Stromal cell of bone marrow (primary cell): ENCODE data around the gene DNAJA1.
A peak's percentile ranks its signal among the peaks of the same experiment; 100 is the strongest.
"Not testable (repeated sequence)": the region's sequence is repeated elsewhere in the genome, so short reads cannot be mapped to it uniquely, and the experiment has no call there.

Experiments used
- DNase-seq: peaks from one replicate; pipeline ENCODE4 v3.0.0-alpha.2; 2012; ENCODE audit warnings: low read depth

DNAJA1 gene

DNA sequence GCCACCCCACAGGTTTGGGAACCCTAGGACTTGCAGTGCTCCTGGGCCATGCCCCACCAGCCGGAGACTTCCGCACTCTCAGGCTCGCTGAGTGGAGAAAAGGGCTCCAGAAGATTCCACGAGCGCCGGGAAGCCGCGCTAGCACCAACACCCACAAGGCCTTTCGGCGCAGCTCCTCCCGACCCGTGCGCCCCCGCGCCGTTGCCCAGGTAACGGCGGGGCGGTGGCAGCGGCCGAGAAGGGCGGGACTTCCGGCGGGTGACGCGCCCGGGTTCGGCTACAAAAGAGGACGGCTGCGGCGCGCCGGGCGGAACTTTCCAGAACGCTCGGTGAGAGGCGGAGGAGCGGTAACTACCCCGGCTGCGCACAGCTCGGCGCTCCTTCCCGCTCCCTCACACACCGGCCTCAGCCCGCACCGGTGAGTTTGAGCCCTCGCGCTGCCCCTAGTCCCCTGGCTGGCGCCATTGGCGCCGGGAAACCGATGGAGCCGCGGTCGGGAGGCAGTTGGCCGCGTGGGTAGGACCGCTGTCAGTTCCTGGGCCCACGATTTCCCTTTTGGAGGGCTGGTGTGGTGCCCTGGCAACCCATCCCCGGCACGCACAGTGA lies at the start of gene DNAJA1:
DNAJA1 (plus strand) TSS at position 308 of the 606 bp plus-strand sequence. CDS start 1,212 bp downstream, outside the sequence.
- DNase-seq = peak; percentile 86

DNA sequence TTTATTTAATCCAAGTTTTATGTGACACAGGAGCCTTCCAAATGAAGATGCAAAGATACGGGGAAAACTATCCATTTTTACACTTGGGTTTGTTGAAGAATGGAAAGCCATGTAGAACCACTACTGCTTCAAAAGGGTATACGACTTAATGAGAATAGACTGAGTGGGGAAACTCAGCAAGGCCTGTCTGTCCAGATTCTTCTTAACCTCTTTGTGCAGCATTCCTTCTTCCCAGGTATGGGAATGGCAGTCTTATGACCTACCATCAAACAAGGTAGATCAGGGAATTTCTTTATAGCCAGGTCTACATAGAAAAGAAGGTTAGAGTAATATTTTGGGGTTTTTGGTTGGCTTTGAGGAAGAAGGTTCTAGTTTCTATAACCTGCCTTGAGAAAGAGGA lies 47.0 kb upstream of the DNAJA1 start:
- DNase-seq = no peak

DNA sequence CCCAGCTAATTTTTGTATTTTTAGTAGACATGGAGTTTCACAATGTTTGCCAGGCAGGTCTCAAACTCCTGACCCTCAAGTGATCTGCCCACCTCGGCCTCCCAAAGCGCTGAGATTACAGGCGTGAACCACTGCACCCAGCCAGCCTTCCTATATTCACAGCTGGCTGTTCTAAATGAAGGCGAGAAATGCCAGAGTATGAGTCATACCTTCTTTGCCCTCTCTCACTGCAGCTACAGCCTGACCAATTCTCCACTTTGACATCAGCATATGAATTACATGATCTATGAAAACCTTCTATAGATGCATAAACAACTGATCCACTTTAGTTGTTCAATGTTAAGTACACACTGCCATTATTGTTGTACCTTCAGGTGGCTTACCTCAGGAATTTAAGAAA lies 38.1 kb upstream of the DNAJA1 start:
- DNase-seq = no peak

DNA sequence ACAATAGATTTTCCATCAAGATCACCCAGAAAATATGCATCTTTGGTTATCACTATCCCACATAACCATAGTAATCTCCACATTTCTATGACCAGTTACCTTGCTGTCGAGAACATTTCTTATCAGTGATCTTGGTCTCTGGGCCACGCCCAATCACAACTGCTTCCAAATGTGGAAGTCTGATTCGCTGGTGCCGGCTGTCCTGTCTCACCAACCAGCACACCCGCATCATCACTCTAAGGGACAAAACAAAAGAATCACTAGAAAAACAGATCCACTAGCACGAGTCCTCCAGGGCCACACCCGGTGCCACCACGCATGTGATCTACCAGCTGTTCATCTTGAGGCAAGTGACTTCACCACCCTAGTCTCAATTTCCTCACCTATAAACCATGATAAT lies 35.4 kb upstream of the DNAJA1 start:
- DNase-seq = no peak

DNA sequence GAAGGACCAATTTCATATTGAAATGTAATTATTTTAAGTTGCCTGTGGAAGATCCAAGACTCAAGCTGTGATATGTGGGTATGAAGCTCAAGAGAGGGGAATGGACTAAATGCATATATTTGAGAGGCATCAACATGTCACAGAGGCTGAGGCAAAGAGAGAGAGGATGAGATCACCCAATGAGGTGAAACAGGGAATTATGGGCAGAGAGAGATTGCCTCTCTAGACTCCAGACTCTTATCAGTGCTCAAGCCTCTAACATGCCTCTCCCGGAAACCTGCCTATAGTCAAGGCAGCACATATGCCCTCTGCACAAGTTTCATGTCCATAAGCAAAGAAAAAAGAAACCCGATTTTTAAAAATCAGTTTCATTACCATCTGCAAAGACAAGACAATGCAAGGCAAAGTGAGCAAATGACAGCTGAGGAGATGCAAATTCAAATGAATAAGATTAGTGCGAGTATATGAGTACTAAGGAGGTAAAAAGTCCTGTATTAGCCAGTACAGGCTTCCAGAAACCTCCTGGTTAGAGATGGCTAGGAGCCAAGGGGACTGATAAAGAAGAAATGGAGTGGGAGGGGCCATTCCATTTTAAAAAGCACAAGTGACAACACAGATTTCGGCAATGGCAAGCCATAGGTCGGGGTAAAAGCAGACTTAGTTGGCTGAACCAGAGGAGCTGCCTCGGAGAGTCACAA lies 33.0 kb upstream of the DNAJA1 start:
- DNase-seq = no peak

DNA sequence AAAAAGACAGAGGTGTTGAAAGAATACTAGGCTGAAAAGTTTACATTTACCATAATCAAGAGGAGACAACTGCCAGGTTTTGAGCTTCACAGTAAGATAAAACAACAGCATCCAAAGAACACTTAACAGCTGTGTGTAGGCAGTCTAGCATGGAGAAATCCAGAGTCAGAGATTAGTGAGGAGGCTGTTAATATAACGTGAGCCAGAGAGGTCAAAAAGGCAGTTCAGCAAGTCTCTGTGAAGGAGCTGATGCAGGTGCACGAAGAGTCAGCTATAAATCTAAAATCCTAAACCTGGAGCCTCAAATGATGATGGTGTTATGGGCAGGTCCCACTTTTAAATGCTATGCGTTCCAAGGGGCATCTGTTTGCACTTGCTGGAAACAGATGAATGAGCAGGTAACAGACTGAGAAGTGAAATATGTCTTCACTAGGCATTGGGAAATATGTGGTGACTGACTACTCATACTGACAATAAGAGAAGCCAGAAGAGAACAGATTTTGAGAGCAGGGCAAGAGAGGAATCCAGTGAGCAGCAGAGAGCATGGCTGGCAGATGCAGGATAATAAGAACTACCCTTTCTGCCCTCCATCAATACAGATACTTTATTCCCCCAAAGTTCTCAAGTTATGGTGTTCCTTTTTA lies 32.4 kb upstream of the DNAJA1 start:
- no peak for DNase-seq

DNA sequence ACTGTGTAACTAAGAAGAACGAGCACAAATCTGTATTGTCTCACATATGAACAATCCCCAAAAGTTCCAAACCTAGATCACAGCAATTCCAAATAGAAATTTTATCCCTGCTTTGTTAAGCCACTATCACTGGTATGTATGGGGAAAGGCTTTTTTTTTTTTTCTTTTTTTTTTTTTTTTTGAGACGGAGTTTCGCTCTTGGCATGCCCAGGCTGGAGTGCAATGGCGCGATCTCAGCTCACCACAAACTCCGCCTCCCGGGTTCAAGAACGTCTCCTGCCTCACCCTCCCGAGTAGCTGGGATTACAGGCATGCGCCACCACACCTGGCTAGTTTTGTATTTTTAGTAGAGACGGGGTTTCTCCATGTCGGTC lies 24.4 kb upstream of the DNAJA1 start:
- DNase-seq = not testable (repeated sequence)

DNA sequence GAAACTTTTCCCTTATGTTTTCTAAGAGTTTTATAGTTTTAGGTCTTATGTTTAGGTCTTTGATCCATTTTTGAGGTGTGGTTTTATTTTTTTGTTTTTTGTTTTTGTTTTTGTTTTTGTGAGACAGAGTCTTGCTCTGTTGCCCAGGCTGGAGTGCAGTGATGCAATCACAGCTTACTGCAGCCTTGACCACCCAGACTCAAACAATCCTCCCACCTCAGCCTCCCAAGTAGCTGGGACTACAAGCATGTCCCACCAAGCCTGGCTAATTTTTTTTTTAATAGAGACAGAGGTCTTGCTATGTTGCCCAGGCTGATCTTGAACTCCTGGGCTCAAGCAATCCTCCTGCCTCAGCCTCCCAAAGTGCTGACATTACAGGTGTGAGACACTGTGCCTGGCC lies 19.7 kb upstream of the DNAJA1 start:
- DNase-seq = not testable (repeated sequence)

DNA sequence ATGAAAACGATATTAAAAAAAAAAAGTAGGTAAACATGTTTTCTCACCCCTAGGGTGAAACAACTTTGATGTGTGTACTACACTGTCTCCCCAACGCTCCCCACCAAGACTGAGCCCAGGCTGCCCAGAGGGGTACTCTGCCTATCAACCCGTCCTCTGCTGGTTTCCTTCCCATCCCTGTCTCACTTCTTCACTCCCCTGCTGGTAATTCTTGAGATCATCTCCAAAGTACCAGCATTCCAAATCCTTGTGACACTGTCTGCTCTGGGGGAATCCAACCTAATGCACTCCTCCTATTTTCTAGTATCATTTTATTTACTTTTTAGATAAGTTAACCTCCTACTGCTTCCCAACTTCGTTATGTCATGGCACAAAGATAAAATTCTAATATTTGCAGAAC lies 17.3 kb upstream of the DNAJA1 start:
- no peak for DNase-seq

DNA sequence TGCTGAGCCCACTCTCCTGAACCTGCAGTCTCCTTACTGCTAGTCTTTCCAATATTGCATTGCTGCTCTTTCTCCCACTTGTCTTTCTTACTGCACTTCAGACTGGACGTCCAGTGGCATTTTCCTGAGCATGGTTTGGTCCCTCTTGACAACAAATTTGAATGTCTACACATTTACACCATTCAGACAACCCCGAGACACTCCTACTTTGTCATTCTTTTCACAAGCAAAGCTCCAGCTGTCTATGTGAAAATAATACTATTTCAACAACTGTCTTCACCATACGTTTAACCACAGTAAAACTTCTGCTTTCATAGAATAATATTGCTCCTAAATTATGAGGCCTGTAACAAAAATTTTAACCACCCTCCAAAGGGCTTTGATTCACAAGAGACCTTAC lies 13.2 kb upstream of the DNAJA1 start:
- DNase-seq = no peak

DNA sequence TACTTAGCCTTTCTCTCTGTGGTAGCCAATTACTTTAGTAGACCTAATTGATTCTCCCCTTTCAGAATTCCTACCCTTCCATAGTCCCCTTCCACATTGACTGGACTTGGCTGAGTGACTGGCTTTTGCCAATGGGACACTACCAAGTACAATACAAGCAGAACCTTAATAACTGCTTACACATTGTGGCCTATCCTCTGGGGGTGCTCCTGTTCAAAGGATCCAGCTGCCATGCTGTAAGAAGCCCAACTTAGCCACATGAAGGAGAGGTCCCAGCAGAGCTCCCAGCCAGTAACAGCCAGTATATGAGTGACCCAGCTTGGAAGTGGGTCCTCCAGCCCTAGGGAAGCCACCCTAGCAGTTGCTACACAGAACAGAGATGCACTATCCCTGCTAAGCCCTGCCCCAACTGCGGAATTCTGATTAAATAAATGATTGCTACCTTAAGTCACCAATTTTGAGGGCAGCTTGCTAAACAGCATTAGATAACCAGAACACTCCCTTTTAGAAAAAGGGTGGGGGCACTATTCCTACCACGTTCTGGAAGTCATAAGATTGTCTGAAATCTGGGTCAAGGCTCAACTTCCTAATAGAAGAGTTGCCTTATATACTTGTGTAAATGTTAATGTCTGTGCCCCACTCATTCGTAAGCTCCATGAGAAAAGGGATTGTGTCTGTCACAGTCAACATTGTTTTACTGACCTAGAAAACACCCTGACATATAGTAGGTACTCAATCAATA lies 12.6 kb upstream of the DNAJA1 start:
- no peak for DNase-seq

DNA sequence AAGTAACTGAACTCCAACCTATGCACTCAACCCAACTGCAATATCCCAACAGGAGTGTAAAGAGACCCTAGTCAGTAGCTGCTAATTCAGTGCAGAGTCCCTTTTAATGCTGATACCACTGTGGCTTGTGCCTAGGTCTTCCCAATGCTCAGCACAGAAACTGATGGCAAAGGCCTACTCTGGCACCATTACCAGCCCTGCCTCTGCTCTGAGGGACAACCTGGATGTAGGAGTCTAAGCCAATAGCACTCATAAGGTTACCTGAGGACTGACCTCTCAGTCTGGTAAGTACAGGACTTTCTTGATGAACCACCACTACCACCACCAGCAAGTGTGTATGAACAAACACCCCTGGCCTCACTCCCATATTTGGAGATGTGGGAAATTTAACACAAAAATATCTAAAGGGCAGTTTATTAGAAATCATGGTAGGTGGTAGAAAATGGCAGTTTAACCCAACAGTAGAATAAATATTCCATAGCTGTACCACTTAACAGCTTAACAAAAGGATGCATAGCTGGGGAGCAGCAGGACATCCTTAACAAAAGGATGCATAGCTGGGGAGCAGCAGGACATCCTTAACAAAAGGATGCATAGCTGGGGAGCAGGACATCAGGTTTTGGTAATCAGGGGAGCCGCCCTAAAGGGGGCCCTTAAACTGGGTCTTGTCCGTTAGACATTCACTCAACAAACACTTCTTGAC lies 11.0 kb upstream of the DNAJA1 start:
- DNase-seq = no peak

DNA sequence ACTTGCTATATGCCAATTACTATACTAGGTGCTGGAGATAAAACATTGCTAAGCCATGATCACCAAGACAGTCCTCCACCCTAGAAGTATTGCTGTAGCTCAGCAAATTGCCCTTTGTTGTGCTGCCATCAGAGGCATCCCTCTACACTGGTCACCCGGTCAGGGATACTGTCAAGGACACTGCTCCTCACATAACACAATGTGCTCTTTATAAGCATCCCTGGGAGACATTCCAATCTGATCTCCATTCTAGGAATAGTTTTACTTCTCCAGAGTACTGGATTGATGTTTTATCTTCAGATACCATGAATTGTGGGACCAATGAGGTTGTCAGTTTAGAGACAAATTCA lies 10.4 kb upstream of the DNAJA1 start:
- no peak for DNase-seq

DNA sequence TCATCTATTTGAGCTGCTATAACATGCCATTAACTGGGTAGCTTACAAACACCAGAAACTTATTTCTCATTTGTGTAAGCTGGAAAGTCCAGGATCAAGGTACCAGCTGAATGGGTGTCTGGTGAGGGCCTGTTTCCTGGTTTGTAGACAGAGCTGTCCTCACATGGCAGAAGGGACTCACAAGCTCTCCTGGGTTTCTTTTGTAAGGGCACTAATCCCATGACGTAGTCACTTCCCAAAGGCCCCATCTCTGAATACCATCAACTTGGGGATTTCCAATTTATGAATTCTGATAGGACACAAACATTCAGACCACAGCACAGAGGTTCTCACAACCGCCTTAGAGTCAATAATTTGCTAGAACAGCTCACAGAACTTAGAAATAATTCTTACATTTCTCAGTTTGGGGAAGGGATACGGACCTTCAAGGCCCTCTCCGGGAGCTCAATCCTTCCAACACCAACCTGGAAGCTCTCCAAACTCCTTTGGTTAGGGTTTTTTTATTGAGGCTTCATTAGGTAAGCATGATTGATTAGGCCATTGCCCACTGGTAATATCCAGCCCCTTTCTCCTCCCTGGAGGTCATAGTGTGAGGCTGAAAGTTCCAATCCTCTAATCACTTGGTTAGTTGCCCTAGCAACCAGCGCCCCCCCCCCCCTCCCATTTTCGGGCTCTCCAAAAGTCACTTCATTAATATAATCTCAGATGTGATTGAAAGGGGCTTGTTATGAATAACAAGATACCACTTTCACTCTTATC lies 7.6 kb upstream of the DNAJA1 start:
- no peak for DNase-seq

DNA sequence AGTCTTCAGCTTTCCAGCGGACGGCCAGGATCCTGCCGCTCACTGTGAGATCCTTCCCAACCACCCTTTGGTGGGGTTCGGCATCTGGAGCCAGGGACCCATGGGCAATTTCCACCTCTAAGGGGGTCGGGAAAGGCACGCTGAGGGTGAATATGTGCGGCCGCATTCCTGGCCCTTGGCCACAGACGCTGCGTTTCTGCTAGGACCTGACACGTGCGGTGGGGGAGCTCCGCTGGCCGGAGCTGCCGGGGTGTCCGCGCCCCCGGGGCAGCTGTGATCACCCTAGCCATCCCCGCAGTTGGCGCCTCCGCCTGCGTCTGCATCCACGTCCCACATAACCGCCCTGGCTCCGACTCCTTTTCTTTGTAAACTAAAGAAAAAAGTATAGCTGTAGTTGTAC lies 5.3 kb upstream of the DNAJA1 start:
- DNase-seq = no peak

DNA sequence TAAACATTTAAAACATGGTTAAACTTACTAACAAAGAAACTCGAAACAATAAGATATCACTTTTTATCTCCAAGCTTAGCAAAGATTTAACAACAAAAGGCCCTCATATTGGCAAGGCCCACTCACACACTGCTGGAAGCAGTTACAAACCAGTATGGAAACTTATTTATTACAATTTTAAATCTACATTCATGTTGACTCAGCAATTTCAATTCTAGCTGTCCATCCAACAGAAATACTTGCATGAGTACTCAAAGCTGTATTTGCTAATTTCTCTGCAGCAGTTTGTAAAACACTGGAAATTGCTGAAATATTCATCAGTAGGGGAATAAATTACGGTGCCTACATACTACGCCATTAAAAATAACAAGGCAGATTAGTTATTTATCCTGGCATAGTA lies 2.8 kb upstream of the DNAJA1 start:
- DNase-seq = no peak

DNA sequence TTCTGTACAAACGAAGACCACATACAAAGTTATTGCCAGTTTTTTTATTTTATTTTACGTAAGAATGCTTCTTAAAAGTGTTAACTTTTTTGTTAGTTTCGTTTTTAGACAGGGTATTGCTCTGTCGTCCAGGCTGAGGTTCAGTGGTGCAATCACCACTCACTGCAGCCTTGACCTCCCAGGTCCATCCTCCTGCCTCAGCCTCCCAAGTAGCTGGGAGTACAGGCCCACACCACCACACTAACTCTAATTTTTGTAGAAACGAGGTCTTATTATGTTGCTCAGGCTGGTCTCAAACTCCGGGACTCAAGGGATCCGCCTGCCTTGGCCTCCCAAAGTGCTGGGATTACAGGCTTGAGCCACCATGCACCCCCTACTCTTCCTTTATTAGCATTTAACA lies 2.3 kb upstream of the DNAJA1 start:
- DNase-seq = no peak

DNA sequence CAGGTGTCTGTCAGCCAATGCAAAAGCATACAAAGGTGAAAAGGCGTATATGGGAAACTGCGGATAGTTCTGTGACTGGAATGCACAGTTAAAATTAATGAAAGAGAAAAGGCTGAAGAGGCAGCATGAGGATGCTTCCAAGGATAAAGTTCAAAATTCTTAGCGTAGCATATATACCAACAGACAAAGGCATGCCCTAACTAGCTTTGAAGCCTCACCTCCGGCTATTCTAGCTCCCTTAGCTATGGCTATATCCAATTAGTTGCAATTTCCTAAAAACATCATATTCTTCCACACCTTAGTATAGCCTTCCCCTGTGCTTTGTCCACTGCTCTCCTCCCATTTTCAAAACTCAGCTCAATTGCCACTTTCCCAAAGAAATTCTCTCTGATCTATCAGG lies 1.4 kb upstream of the DNAJA1 start:
- no peak for DNase-seq

DNA sequence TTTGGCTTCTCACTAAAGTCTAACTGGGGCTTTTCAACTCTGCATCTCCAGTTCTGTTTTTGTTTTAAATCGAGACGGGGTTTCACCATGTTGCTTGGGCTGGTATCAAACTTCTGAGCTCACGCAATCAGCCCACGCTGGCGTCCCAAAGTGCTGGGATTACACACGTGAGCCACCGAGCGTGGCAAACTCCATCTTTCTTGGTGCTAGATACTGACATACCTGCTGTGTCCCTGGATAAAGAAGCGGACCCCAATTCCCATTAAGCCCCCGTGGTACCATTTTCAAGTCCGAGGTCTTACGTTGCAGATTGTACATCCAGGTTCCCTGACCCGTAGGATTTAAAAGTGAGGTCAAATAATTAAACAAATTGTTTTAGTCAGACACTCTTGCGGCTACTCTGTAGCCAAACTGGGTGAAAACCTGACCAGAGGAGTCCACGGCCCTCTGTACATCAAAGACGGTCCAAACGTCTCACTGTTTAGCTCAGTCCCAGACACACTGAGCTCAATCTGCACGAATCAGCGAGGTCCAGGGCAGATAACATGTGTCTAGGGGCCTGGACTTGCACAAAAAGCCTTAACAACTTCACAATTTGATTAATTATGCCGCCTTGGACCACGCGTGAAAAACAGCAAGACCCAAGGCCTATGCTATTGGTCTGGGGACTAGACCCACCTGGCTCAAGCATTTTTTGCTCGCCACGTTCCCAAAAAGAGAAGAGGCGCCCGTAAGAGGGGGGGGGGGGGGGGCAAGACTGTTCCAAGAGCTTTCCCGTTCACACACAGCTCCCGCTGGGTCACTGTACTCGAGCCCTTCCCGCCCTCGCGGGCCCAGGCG lies 727 bp upstream of the DNAJA1 start:
- DNase-seq = peak; percentile 8

DNA sequence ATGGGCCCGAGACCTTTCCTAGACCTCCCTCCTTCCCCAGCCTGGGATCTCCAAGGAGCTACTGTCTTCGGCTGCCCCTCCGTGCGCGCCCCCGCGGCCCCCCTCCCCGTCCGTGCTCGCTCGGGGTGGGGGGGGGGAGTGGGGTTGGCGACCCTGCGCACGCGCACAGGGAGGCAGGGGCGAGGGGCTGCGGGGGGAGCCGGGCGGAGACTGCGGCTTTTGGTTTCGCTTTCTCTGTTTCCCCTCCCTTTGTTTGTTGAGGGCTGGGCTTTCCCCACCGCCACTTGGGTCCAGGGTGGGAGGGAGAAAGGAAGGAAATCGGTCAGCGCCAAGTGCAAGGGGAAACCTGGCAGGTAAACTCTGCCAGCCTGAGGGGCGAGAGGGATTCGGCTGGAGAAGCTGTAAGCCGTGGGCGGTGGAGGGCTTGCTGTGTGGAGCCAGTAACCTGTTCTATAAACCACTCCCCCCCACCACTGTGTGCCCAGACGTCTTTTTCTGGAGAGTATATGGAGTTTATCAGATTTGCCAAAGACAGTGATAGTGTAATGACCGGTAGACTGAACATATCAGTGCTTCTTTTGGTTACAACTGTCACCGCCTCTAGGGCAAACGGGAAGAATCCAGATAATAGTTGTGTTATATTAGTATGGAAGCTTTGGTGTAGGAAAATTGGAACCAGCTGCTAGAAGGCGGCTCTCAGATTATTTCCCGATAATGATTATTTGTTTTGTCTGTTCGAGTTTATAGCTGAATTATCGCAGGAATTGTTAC lies 684 bp downstream of the DNAJA1 start:
- peak; percentile 7 for DNase-seq
